Stimulated activated CD8-positive, alpha-beta memory T cell treated with anti-CD3 and anti-CD28 coated beads, Interleukin-12 subunit alpha, Interleukin-12 subunit beta, amount 100 ng/mL, for 24 hours (primary cell): Measurements from ENCODE around the gene RAB28.

ENCODE experiments used
- DNase-seq: peaks from one replicate; pipeline ENCODE4 v3.0.0-alpha.2; 2020; ENCODE audit errors: extremely low read depth

The RAB28 gene

DNA sequence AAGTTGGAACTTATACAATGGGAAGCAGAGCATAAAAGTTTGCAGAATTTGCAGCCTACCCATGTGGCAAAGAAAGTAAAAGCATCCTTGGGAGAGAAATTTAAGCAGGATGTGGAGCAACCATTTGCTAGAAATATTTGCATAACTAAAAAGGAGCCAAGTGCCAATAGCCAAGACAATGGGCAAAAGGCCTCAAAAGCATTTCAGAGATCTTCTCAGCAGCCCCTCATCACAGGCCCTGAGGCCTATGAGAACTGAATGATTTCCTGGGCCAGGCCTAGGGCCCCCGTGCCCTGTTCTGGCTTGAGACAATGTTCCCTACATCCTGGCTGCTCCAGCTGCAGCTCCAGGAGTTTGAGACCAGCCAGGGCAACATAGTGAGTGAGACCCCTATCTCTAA, 25.3 kb upstream of the RAB28 start:
- DNase-seq: no peak

GRCh38 chr4:13504374-13504773, 20.2 kb upstream of the RAB28 start:
- DNase-seq: no peak

DNA sequence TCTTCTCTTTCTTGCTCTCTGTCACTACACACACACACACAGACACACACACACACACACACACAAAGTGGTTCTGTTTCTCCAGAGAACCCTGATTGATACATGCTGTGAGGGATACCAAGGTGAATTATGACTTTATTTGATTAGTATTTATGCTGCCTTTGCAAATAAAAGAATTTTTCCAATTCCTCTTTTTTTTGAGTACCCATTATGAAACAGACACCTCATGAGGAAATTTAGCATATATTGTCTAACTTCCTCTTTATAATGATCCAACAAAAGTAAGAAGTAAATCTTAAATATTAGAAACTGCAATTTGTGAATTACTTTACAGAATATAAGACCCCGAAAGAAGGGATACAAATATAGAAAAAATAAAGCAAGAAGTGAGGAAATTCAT, 14.3 kb upstream of the RAB28 start:
- no peak for DNase-seq

DNA sequence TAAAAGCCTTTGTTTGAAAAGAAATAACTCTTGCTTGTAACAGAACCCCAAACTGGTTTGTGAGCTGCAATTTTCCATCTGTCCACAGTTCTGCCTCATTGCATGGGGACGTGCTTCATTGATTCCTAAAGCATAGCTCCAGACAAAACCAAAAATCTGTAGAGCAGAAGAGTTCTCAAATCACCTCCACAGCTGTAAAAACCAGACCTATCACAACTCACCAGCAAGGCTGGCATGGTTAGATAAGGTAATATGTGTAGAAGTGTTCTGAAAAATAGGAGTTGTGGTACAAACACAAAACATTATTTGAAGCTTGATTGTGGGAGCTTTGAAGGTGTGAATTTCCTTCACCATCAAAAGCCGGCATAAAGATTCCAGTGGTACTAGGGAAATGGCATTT, 12.5 kb upstream of the RAB28 start:
- DNase-seq: no peak

DNA sequence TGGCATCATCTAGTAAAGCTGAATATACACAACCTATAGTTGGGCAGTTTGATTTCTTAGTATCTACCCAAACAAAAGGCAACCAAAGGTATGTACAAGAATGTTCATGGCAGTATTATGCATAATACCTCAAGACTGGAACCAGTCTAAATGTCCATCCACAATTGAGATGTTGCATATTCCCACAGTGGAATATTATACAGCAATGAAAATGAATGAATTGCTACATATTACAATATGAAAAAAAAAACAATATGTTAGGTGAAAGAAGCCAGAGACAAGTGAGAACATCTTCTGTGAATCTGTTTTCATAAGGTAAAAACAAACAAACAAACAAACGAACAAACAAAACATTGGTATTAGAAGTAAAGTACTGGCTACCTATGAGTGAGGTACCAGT, 11.6 kb upstream of the RAB28 start:
- no peak for DNase-seq

DNA sequence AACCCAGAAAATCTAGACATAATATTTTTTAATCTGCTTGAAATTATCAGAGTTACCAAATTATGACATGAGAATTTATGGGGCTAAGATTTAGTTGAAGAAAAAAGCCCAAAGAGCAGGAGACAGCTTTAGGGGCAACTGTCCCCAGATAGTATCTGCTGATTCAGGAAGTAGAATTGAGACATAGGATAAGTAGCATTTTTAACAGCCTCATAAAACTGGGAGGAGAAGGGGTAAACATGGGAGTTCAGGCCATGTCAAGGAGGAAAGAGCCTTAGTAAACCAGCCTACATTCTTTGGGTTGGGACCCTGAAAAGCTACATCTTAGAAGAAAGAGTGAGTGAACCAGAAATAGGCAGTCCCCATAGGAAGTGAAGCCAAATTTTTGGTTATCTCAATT, 9.7 kb upstream of the RAB28 start:
- DNase-seq: no peak

GRCh38 chr4:13492747-13493146, 8.6 kb upstream of the RAB28 start:
- no peak for DNase-seq

DNA sequence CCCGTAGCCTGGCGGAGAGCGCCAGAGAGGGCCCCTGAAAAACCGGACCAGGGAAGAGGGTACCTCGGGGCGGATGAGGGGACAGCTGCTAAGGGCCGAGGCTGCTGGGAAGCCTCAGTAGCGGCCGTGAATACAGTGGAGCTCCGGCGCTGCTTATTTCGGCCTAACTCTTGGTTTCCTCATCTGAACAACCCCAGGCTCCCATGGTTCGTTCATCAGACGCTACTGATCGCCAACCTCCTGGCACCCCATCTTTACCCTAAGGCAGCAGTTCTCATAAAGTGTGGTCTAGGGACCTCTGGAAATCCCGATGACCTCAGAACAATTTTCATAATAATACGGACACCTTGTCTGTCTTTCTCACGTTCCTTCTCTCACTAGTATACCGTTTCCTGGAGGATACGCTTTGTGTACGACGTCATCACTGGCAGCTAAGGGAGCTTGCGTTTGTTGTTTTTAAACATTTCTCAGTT, 645 bp upstream of the RAB28 start:
- no peak for DNase-seq

- no peak for DNase-seq
Measured at GRCh38 chr4:13483768-13484121, 395 bp downstream of the RAB28 start.

- DNase-seq: no peak
Measured at GRCh38 chr4:13483136-13483767, 888 bp downstream of the RAB28 start.

DNA sequence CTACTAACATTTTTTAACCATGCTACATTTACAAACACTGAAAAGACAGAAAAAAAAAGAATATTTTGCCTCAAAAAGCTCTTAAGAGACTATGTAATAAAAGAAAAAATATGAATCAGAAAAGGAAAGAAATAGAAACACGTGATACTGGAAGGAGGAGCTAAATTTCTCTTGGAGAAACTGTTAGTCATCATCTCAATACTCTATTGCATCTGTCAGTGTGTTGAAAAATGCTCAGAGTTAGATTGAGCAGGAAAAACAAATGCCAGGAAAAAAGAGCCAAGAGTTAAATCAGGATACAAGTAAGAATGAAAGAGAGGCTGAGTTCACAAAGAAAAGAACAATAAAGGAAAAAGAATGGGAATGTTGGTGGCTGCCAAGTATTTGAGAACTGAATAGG, 2.6 kb downstream of the RAB28 start:
- DNase-seq: no peak

DNA sequence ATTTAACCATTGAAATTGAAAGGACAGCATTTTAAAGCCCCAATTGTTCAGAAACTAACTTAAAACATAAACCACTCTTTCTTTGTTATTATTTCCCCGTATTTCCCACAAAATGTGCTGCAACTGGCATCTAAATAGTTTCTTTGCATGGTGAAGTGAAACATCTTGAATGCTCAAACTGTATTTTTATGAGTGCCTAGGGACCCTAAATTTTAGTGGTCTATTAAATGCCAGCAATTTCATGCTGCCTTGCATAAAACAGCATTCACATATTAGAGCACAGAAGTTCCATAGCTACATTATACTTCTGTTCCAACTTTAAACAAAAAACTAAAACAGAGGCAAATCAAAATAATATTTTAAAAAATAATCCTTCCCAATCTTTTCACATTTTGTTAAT, 5.4 kb downstream of the RAB28 start:
- no peak for DNase-seq

- no peak for DNase-seq
Measured at GRCh38 chr4:13478131-13478530, 6.0 kb downstream of the RAB28 start.

DNA sequence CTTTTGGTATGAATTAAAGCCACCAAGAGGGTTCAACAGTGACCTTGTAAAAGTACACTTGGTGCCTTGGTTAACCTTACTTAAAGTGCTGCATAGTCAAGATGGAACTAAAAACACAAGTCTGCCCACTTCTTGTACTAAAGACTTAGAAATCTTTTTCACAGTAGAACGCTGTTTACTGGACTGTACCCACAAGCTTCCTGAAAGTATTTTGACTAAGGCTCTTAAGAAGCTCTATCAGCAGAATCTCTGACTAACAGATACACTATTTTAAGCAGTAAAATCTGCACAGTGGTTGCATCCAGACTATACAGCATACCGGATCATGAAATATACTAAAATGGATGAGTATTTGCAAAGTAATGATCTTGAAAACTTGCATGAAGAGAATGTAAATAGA, 7.2 kb downstream of the RAB28 start:
- no peak for DNase-seq

GRCh38 chr4:13476152-13476551, 8.0 kb downstream of the RAB28 start:
- DNase-seq: no peak

DNA sequence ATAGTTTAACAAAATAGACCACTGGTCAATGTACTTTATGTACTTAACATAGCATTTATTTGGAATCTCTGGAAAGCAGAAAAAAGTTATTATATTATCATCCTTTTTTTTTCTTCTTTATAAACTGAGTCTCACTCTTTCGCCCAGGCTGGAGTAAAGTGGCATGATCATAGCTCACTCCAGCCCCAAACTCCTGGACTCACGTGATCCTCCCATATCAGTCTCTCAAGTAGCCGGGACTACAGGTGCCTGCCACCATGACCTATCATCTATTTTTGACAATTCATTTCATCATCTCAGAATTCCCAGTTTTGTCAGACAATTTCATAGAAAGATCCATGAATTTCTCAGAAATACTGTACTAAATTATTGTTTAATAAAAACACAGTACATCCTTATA, 12.7 kb downstream of the RAB28 start:
- DNase-seq: no peak

DNA sequence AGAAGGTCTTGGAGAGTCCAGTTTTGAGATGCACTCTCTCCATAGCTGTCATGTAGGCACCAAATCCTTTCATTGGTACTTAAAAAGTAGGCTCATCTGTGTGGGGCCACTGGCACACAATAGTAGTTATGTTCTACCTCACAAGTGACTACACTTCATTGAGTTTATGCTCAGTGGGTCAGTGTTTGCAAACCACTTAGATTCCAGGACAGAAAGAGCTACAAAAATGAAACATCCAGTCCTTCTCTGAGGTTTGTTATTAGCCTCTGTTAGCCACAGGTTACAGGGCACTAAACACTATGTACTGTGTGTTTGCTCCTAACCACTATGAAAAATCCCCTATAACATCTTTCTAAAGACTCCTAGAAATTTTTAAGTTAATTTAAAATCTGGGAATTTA, 13.8 kb downstream of the RAB28 start:
- no peak for DNase-seq

GRCh38 chr4:13464973-13465372, 19.2 kb downstream of the RAB28 start:
- DNase-seq: no peak

- DNase-seq: no peak
Measured at GRCh38 chr4:13464543-13464942, 19.6 kb downstream of the RAB28 start.

GRCh38 chr4:13461191-13461905, 22.8 kb downstream of the RAB28 start:
- no peak for DNase-seq

- DNase-seq: no peak
Measured at GRCh38 chr4:13455411-13455810, 28.7 kb downstream of the RAB28 start.

GRCh38 chr4:13454786-13455185, 29.4 kb downstream of the RAB28 start:
- no peak for DNase-seq

- DNase-seq: no peak
Measured at GRCh38 chr4:13452927-13453579, 31.1 kb downstream of the RAB28 start.
